IMR-90 (cell line): Measurements from ENCODE around the gene PPP1CA. TPM values are rescaled to one million over a fixed set of nuclear protein-coding genes. Genes with fewer than 3 reads are reported as not detected.
A peak's percentile ranks its signal among the peaks of the same experiment; 100 is the strongest.

Source experiments
- ATAC-seq: fragments of 200-7000 bp; cut with Tn5 transposase; 2 replicates; pipeline ENCODE4 v1.9.1; 2020; ENCODE audit warnings: low read depth, mild to moderate bottlenecking, moderate library complexity
- BruUV-seq: library from RNA; stranded (reverse); fragments of 400-500 nt; replicated peaks from 2 replicates; lab custom pipeline; 2021; lab: Mats Ljungman, UMichigan
- CTCF ChIA-PET: fragments of 300-600 bp; formaldehyde crosslinking; extraction: SDS; loops from one replicate; lab custom pipeline; 2021; ENCODE audit warnings: antibody characterized with exemption; lab: Yijun Ruan, JAX
- POLR2A ChIA-PET: fragments of 300-600 bp; sonication (Branson Sonifier 250); formaldehyde crosslinking; loops from one replicate; lab custom pipeline; 2022; ENCODE audit warnings: antibody characterized with exemption; ENCODE audit not compliant: unreplicated experiment; lab: Charles Lee
- DNase-seq: peaks from one replicate; pipeline ENCODE4 v3.0.0; 2013
- H2AFZ ChIP-seq: replicated peaks from 2 replicates; pipeline ENCODE3; 2013; ENCODE audit warnings: low read length, mild to moderate bottlenecking; ENCODE audit not compliant: poor library complexity
- H2AK5ac ChIP-seq: 2 replicates; pipeline ENCODE4 v1.6.1; 2013; ENCODE audit warnings: low read depth, low read length, inconsistent platforms
- H2AK9ac ChIP-seq: replicated peaks from 2 replicates; pipeline ENCODE3; 2013; ENCODE audit warnings: mild to moderate bottlenecking, low read depth, low read length, moderate library complexity; ENCODE audit not compliant: poor library complexity
- H2BK120ac ChIP-seq: 2 replicates; pipeline ENCODE4 v1.6.1; 2013; ENCODE audit warnings: low read depth, low read length, inconsistent platforms
- H2BK15ac ChIP-seq: 3 replicates; pipeline ENCODE4 v1.6.1; 2013; ENCODE audit warnings: low read depth, low read length, inconsistent platforms
- H2BK20ac ChIP-seq: 2 replicates; pipeline ENCODE4 v1.6.1; 2013; ENCODE audit warnings: low read depth, mild to moderate bottlenecking, inconsistent platforms, low read length, moderate library complexity
- H2BK5ac ChIP-seq: 2 replicates; pipeline ENCODE4 v1.6.1; 2013; ENCODE audit warnings: mild to moderate bottlenecking, low read depth, low read length, inconsistent platforms; ENCODE audit not compliant: poor library complexity, severe bottlenecking
- H3K14ac ChIP-seq: replicated peaks from 2 replicates; pipeline ENCODE4 v1.6.1; 2013; ENCODE audit warnings: low read depth, low read length, inconsistent platforms
- H3K18ac ChIP-seq: 2 replicates; pipeline ENCODE4 v1.6.1; 2013; ENCODE audit warnings: low read depth, low read length, control low read depth
- H3K23ac ChIP-seq: 2 replicates; pipeline ENCODE4 v1.6.1; 2013; ENCODE audit warnings: low read depth, low read length, inconsistent platforms
- H3K27ac ChIP-seq: 2 replicates; pipeline ENCODE4 v1.5.1; 2013; ENCODE audit warnings: mild to moderate bottlenecking, control low read depth, low read length; ENCODE audit not compliant: insufficient read depth
- H3K27me3 ChIP-seq: 2 replicates; pipeline ENCODE4 v1.6.1; 2013; ENCODE audit warnings: low read length; ENCODE audit not compliant: control insufficient read depth, insufficient read depth
- H3K36me3 ChIP-seq: 2 replicates; pipeline ENCODE4 v1.6.1; 2013; ENCODE audit warnings: low read length, mixed read lengths; ENCODE audit not compliant: control insufficient read depth, insufficient read depth
- H3K4ac ChIP-seq: 2 replicates; pipeline ENCODE4 v1.6.1; 2013; ENCODE audit warnings: low read depth, low read length, inconsistent platforms
- H3K4me1 ChIP-seq: 2 replicates; pipeline ENCODE4 v1.6.1; 2013; ENCODE audit warnings: low read length, mixed read lengths; ENCODE audit not compliant: control insufficient read depth, insufficient read depth
- H3K4me2 ChIP-seq: 2 replicates; pipeline ENCODE4 v1.6.1; 2013; ENCODE audit warnings: low read depth, mild to moderate bottlenecking, control low read depth, low read length, moderate library complexity
- H3K4me3 ChIP-seq: 2 replicates; pipeline ENCODE4 v1.5.1; 2013; ENCODE audit warnings: low read depth, mild to moderate bottlenecking, control low read depth, low read length, moderate library complexity; ENCODE audit not compliant: insufficient read depth
- H3K56ac ChIP-seq: 2 replicates; pipeline ENCODE4 v1.6.1; 2013; ENCODE audit warnings: low read length, inconsistent platforms; ENCODE audit not compliant: insufficient read depth; ENCODE audit errors: extremely low read depth
- H3K79me1 ChIP-seq, 2 experiments: 2 replicates each; pipeline ENCODE4 v1.6.1; 2013; ENCODE audit warnings: low read length in 2 of 2, inconsistent platforms in 1 of 2, low read depth in 1 of 2
- H3K9ac ChIP-seq: 2 replicates; pipeline ENCODE4 v1.6.1; 2013; ENCODE audit warnings: low read depth, low read length, control low read depth
- H3K9me1 ChIP-seq: 2 replicates; pipeline ENCODE4 v1.6.1; 2013; ENCODE audit warnings: low read length, inconsistent platforms; ENCODE audit not compliant: insufficient read depth
- H3K9me3 ChIP-seq: 2 replicates; pipeline ENCODE4 v1.6.1; 2013; ENCODE audit warnings: low read length; ENCODE audit not compliant: control insufficient read depth, insufficient read depth
- H4K20me1 ChIP-seq: 2 replicates; pipeline ENCODE4 v1.6.1; 2013; ENCODE audit warnings: low read length, inconsistent platforms; ENCODE audit not compliant: insufficient read depth
- H4K5ac ChIP-seq: 2 replicates; pipeline ENCODE4 v1.6.1; 2013; ENCODE audit warnings: mild to moderate bottlenecking, low read depth, low read length, control low read depth
- H4K8ac ChIP-seq, 2 experiments: 2 replicates each; pipeline ENCODE4 v1.6.1; 2013; ENCODE audit warnings: low read depth in 2 of 2, low read length in 2 of 2, control low read depth in 1 of 2, inconsistent platforms in 1 of 2
- H4K91ac ChIP-seq: 2 replicates; pipeline ENCODE4 v1.6.1; 2013; ENCODE audit warnings: low read depth, low read length, inconsistent platforms; ENCODE audit not compliant: insufficient read depth
- BHLHE40 ChIP-seq: fragments of 150-350 bp; IDR thresholded peaks from 2 replicates; pipeline ENCODE4 v1.6.1; 2016; ENCODE audit warnings: mild to moderate bottlenecking, low read depth, low read length
- CEBPB ChIP-seq: IDR thresholded peaks from 2 replicates; pipeline ENCODE4 v1.6.1; 2012; ENCODE audit warnings: low read depth, low read length, improper control_type of control experiment
- CHD1 ChIP-seq: IDR thresholded peaks from 2 replicates; pipeline ENCODE4 v1.6.1; 2012; ENCODE audit warnings: low read depth, low read length, improper control_type of control experiment
- CTCF ChIP-seq: conservative IDR thresholded peaks from 2 replicates; pipeline ENCODE4 v1.5.1; 2012; ENCODE audit warnings: mild to moderate bottlenecking, low read depth, low read length, improper control_type of control experiment
- ELK1 ChIP-seq: fragments of 150-350 bp; IDR thresholded peaks from 2 replicates; pipeline ENCODE4 v1.6.1; 2016; ENCODE audit warnings: low read depth, mild to moderate bottlenecking, low read length, moderate library complexity, borderline replicate concordance
- FOS ChIP-seq: fragments of 150-350 bp; IDR thresholded peaks from 2 replicates; pipeline ENCODE4 v1.6.1; 2016; ENCODE audit warnings: low read depth, low read length
- MAFK ChIP-seq: IDR thresholded peaks from 2 replicates; pipeline ENCODE4 v1.6.1; 2012; ENCODE audit warnings: low read depth, low read length, improper control_type of control experiment
- MAZ ChIP-seq: IDR thresholded peaks from 2 replicates; pipeline ENCODE4 v1.6.1; 2012; ENCODE audit warnings: low read depth, mild to moderate bottlenecking, low read length, improper control_type of control experiment, moderate library complexity, borderline replicate concordance
- MXI1 ChIP-seq: IDR thresholded peaks from 2 replicates; pipeline ENCODE4 v1.6.1; 2012; ENCODE audit warnings: low read depth, mild to moderate bottlenecking, low read length, moderate library complexity, borderline replicate concordance
- NFE2L2 ChIP-seq: fragments of 150-350 bp; IDR thresholded peaks from 2 replicates; pipeline ENCODE4 v1.6.1; 2016; ENCODE audit warnings: low read depth, mild to moderate bottlenecking, low read length
- POLR2A ChIP-seq: IDR thresholded peaks from 2 replicates; pipeline ENCODE4 v1.6.1; 2012; ENCODE audit warnings: mild to moderate bottlenecking, low read depth, low read length
- RAD21 ChIP-seq: IDR thresholded peaks from 2 replicates; pipeline ENCODE4 v1.6.1; 2012; ENCODE audit warnings: low read length, improper control_type of control experiment
- RCOR1 ChIP-seq: IDR thresholded peaks from 2 replicates; pipeline ENCODE4 v1.6.1; 2012; ENCODE audit warnings: mild to moderate bottlenecking, low read length, improper control_type of control experiment; ENCODE audit not compliant: insufficient replicate concordance
- RFX5 ChIP-seq: IDR thresholded peaks from 2 replicates; pipeline ENCODE4 v1.8.0; 2012; ENCODE audit warnings: low read depth, mild to moderate bottlenecking, low read length, moderate library complexity
- SMC3 ChIP-seq: fragments of 150-350 bp; IDR thresholded peaks from 2 replicates; pipeline ENCODE4 v1.6.1; 2016; ENCODE audit warnings: low read depth, mild to moderate bottlenecking, antibody characterized with exemption, low read length, moderate library complexity
- USF2 ChIP-seq: fragments of 150-350 bp; IDR thresholded peaks from 2 replicates; pipeline ENCODE4 v1.6.1; 2017; ENCODE audit warnings: mild to moderate bottlenecking, antibody characterized with exemption, low read length, low read depth
- WGBS, 2 experiments: methylation state at CpG; one replicate each; pipeline versions ENCODE4 v1.1.5 to v1.1.7; 2013; ENCODE audit warnings: missing lambda C conversion rate in 2 of 2; ENCODE audit not compliant: insufficient read length in 1 of 2; ENCODE audit errors: extremely low coverage in 2 of 2; 5-methylcytosine and 5-hydroxymethylcytosine counted together
- dilution Hi-C: fragments of 300-500 bp; cut with HindIII; formaldehyde crosslinking; loops from one replicate; pipeline ENCODE4 v1.14.3; 2018; ENCODE audit warnings: low sequenced_read_pairs; ENCODE audit not compliant: unreplicated experiment
- in situ Hi-C: fragments of 300-500 bp; cut with MboI; formaldehyde crosslinking; loops from 3 replicates; pipeline ENCODE4 v1.14.3; 2019; ENCODE audit warnings: low sequenced_read_pairs, inconsistent platforms, mixed read lengths
- intact Hi-C: fragments of 100-400 bp; cut with micrococcal nuclease; formaldehyde crosslinking; loops from 2 replicates; pipeline ENCODE4 v1.10.0; 2022
- polyA plus RNA-seq, 3 experiments: library from polyadenylated mRNA; depleted of rRNA; stranded (reverse); fragments of >200 nt; gene quantifications; 2 replicates each; pipeline ENCODE4 v1.2.3, GENCODE V29; 2012; ENCODE audit warnings: low replicate concordance in 1 of 3
- total RNA-seq: library from RNA; depleted of rRNA; stranded (reverse); fragments of >200 nt; gene quantifications from 2 replicates; pipeline ENCODE4 v1.2.3, GENCODE V29; 2012

The PPP1CA gene
- total and polyA plus RNA-seq, 2 of the 4 experiments (the other 2 are of a cell fraction), result 228 to 313 TPM

GRCh38 chr11:67369275-67369674 lies 32.4 kb downstream of the PPP1CA start:
- H4K91ac ChIP-seq, result peak overlapping the region; percentile 86
- peak overlapping the region; percentile 23 for H2AK9ac ChIP-seq
- intact Hi-C loops (no loop called here), dilution Hi-C loops (no loop called here), in situ Hi-C loops (no loop called here)
- BruUV-seq, result no TSS peak
- H2AK5ac ChIP-seq, result peak overlapping the region; percentile 74; the same call in 1 of the 2 replicates
- peak overlapping the region; percentile 50; the same call in 2 of the 3 replicates for H2BK15ac ChIP-seq
- peak overlapping the region; percentile 13 for H3K23ac ChIP-seq
- no peak overlapping the region for H2AFZ ChIP-seq
- H3K4me3 ChIP-seq, result no peak overlapping the region
- H4K20me1 ChIP-seq, result peaks cover 65% of the 10 kb centered on the region
- peak overlapping the region; percentile 66 for H3K4me2 ChIP-seq
- H2BK120ac ChIP-seq, result peak overlapping the region; percentile 72
- H3K9me1 ChIP-seq, result peaks cover 48% of the 10 kb centered on the region
- no peak overlapping the region for H3K56ac ChIP-seq
- H3K18ac ChIP-seq, result peak overlapping the region; percentile 3
- peak overlapping the region; percentile 82 for H3K27ac ChIP-seq
- ATAC-seq (no peak), DNase-seq (no peak)
- peak overlapping the region; percentile 51; the same call in 1 of the 2 replicates for H4K5ac ChIP-seq
- no peaks in the 10 kb centered on the region for H3K9me3 ChIP-seq
- peak overlapping the region; percentile 77 for H2BK5ac ChIP-seq
- peak overlapping the region; percentile 3; the same call in 1 of the 2 replicates for H3K9ac ChIP-seq
- H4K8ac ChIP-seq, result peak overlapping the region in 1 of 2 experiments; percentile 29; a peak in 2 of 4 replicates
- H3K4ac ChIP-seq, result peak overlapping the region; percentile 81
- ChIA-PET POLR2A (interaction anchor here (0.5 to 1.2 kb wide), 3 partner anchors 16 to 26 kb away, joined by 3 read pairs; partner anchors contain the start of gene POLD4), CTCF (interaction anchor here (0.6 to 2.3 kb wide), 5 partner anchors 12 to 18 kb away, joined by 4 to 15 read pairs (median 9); partner anchors contain the start of gene POLD4)
- no peaks in the 10 kb centered on the region for H3K27me3 ChIP-seq
- H3K36me3 ChIP-seq, result peaks cover 21% of the 10 kb centered on the region
- H3K79me1 ChIP-seq, result peaks cover 5 to 77% of the 10 kb centered on the region in 2 experiments; a peak in 3 of 4 replicates
- TF ChIP-seq MAZ (no peak), SMC3 (no peak), POLR2A (no peak), CHD1 (no peak), CTCF (no peak), MAFK (no peak), NFE2L2 (no peak), USF2 (no peak), FOS (no peak), BHLHE40 (no peak), MXI1 (no peak), ELK1 (no peak), RFX5 (no peak), RAD21 (no peak), RCOR1 (no peak), CEBPB (no peak)
- WGBS, 2 experiments, result 100% methylated on average over 1 of the region's 8 CpGs; no CpG with 5 or more reads in 1 of the 2 experiments
- peak overlapping the region; percentile 77 for H3K14ac ChIP-seq
- H2BK20ac ChIP-seq, result peak overlapping the region; percentile 73
- peaks cover 53% of the 10 kb centered on the region for H3K4me1 ChIP-seq
